GM18519 (cell line): Measurements from ENCODE around the gene CCDC38.
"Not testable (repeated sequence)": the region's sequence is repeated elsewhere in the genome, so short reads cannot be mapped to it uniquely, and the experiment has no call there.

ENCODE experiments used
- ATAC-seq: cut with Tn5 transposase; IDR thresholded peaks from one replicate; pipeline ENCODE4 v1.9.1; 2021; ENCODE audit warnings: mild to moderate bottlenecking, moderate library complexity; ENCODE audit not compliant: unreplicated experiment, low FRiP score

The CCDC38 gene

GRCh38 chr12:95942524-95943329 is at the start of gene CCDC38:
Gene CCDC38, minus strand, starts transcription at chr12:95942614. Its CDS starts 6,105 bp downstream, at chr12:95936509.
- ATAC-seq = peak; percentile 87

GRCh38 chr12:95990136-95990535 is 47.7 kb upstream of the CCDC38 start:
- ATAC-seq = no peak

GRCh38 chr12:95989504-95990123 is 47.2 kb upstream of the CCDC38 start:
- no peak for ATAC-seq

- no peak for ATAC-seq
These were observed 46.3 kb upstream of the CCDC38 start for GRCh38 chr12:95988506-95989275.

GRCh38 chr12:95986635-95987570 is 44.5 kb upstream of the CCDC38 start:
- ATAC-seq = no peak

- no peak for ATAC-seq
These were observed 42.3 kb upstream of the CCDC38 start for GRCh38 chr12:95984682-95985081.

GRCh38 chr12:95982602-95983001 is 40.2 kb upstream of the CCDC38 start:
- ATAC-seq = no peak

GRCh38 chr12:95980437-95980836 is 38.0 kb upstream of the CCDC38 start:
- no peak for ATAC-seq

GRCh38 chr12:95978774-95979173 is 36.4 kb upstream of the CCDC38 start:
- no peak for ATAC-seq

- no peak for ATAC-seq
These were observed 35.9 kb upstream of the CCDC38 start for GRCh38 chr12:95978351-95978750.

- no peak for ATAC-seq
These were observed 35.4 kb upstream of the CCDC38 start for GRCh38 chr12:95977764-95978305.

GRCh38 chr12:95976416-95976832 is 34.0 kb upstream of the CCDC38 start:
- no peak for ATAC-seq

GRCh38 chr12:95975491-95975890 is 33.1 kb upstream of the CCDC38 start:
- ATAC-seq = no peak

GRCh38 chr12:95974358-95974757 is 31.9 kb upstream of the CCDC38 start:
- no peak for ATAC-seq

GRCh38 chr12:95972832-95973456 is 30.5 kb upstream of the CCDC38 start:
- no peak for ATAC-seq

GRCh38 chr12:95970905-95971304 is 28.5 kb upstream of the CCDC38 start:
- ATAC-seq = no peak

GRCh38 chr12:95969116-95969515 is 26.7 kb upstream of the CCDC38 start:
- not testable (repeated sequence) for ATAC-seq

- no peak for ATAC-seq
These were observed 24.9 kb upstream of the CCDC38 start for GRCh38 chr12:95967301-95967700.

GRCh38 chr12:95966287-95966870 is 24.0 kb upstream of the CCDC38 start:
- ATAC-seq = no peak
